H1 (cell line): ENCODE measurements around the gene ABCD1. TPM values are rescaled to one million over a fixed set of nuclear protein-coding genes. Genes with fewer than 3 reads are reported as not detected.
A peak's percentile ranks its signal among the peaks of the same experiment; 100 is the strongest.

Experiments
- CHD2 ChIP-seq: IDR thresholded peaks from 2 replicates; pipeline ENCODE4 v1.6.1; 2012; ENCODE audit warnings: low read length, improper control_type of control experiment
- polyA plus RNA-seq, 7 experiments: library from polyadenylated mRNA; depleted of rRNA in 3 of 7; stranded (reverse) in 5 of 7; unstranded in 2 of 7; fragments of >200 nt in 5 of 7; fragments of 200-250 nt in 2 of 7; gene quantifications; 1 replicate in 5 of 7; 2 replicates in 1 of 7; 4 replicates in 1 of 7; pipeline versions ENCODE4 v1.2.1 to v1.2.3, GENCODE V29; 2011 to 2013; ENCODE audit warnings: missing spikeins in 2 of 7, mixed read lengths in 2 of 7
- total RNA-seq: library from RNA; stranded (reverse); fragmentation: NEBNext Ultra II Directional; extraction: Animal tissue kit (Norgen Biotek cat#: 25700); gene quantifications from 2 replicates; pipeline ENCODE4 v1.2.1, GENCODE V29; 2021
- TF ChIP-seq, protein P1 (sequence below): IDR thresholded peaks from 2 replicates; pipeline ENCODE4 v1.6.1; 2012; ENCODE audit warnings: inconsistent platforms

ABCD1 gene
- total and polyA plus RNA-seq, 2 of the 8 experiments (the other 6 are each of a cell fraction or from before 2014, with no cell fraction given): 3.1 to 6.6 TPM

DNA sequence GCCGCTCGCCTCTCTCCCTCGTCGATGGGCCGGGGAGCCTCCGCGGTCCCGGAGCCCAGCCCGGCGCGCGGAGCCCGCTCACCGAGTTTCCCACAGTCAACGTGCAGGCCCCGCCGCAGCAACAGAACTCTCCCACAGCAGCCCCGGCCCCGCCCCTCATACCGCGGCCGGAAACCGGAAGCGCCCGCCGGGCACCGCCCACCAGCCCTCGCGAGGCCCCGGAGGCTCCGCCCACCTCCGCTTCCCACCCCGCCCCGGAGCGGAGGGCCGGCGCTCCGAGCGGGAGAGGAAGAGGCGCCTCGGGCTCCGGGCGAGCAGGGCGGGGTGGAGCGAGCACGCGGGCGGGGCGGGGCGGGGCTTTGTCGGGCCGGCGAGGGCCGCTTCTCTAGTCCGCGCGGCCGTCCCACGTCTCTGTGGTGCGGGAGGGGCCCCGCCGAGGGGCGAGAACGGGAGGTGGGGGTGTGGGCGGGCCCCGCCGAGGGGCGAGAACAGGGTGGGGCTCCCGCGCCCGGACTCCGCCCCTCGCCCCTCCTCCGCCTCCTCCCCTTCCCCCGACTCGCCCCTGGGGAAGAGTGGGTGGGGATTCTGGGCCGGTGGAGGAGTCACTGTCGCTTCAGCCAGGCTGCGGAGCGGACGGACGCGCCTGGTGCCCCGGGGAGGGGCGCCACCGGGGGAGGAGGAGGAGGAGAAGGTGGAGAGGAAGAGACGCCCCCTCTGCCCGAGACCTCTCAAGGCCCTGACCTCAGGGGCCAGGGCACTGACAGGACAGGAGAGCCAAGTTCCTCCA, at the start of gene ABCD1, which contains the start of gene BCAP31 (continued):
- TF ChIP-seq, protein P1, sequence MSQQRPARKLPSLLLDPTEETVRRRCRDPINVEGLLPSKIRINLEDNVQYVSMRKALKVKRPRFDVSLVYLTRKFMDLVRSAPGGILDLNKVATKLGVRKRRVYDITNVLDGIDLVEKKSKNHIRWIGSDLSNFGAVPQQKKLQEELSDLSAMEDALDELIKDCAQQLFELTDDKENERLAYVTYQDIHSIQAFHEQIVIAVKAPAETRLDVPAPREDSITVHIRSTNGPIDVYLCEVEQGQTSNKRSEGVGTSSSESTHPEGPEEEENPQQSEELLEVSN: no peak
- TF ChIP-seq CHD2: peak; percentile 68
